ENCODE data around the gene PAK4.

Gene PAK4

DNA sequence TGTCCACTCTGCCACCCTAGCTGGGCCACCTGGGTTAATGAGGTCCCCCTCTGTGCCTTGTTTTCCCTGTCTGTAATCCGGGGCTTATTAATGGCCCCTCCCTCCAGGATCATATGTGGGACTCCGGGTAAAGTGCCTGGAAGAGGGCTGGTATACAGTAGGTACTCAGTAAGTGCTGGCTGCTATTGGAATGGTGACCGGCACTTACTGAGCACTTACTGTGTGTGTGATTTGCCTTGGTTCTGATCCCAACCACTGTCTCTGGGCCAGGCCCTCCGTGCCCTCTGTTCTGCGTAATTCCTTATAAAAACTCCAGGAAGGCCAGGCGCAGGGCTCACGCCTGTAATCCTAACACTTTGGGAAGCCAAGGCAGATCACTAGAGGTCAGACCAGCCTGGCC is 40.3 kb downstream of the PAK4 start:
- DNase-seq (ENCODE audit: low spot score), result no peak

DNA sequence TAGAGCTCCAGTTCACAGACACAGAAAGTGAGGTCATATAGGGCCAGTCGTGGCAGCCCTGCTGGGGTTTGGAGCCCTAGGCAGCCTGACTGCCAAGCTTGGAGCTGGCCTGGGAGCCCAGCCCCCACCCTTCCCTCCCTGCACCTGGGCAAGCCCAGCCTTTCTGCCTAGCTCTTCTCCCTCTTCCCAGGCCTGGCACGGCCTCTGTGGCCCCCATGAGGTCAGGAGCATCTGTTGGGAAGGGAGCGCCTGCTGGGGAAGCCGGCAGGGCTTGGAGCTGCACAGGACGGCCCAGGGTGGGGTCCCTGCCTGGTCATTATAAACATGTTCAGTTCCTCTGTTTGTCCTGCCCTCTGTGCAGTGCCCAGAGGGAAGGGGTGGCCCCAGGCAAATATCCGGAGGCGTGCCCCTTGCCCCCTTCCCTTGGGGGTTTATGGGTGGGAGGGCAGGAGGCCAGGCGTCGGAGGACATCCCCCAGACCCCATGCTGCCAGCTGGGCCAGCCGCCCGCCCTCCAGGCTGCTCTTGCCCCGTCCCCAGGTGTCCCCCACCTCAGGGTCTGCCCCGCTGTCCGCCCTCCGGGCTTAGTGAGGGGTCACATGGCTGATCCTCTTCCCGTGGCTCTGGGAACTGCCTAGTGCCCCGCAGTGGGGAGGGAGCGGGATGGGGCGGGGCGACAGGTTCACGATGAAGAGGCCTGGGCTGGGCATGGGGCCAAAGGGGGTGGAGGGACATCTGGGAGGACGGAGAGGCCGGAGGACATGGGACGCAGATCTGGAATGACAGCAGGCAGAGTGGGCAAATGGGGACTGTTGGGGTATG is 41.2 kb downstream of the PAK4 start:
- DNase-seq (ENCODE audit: low spot score), result no peak

GRCh38 chr19:39167461-39168257 is 42.1 kb downstream of the PAK4 start:
- DNase-seq (ENCODE audit: low spot score), result no peak

DNA sequence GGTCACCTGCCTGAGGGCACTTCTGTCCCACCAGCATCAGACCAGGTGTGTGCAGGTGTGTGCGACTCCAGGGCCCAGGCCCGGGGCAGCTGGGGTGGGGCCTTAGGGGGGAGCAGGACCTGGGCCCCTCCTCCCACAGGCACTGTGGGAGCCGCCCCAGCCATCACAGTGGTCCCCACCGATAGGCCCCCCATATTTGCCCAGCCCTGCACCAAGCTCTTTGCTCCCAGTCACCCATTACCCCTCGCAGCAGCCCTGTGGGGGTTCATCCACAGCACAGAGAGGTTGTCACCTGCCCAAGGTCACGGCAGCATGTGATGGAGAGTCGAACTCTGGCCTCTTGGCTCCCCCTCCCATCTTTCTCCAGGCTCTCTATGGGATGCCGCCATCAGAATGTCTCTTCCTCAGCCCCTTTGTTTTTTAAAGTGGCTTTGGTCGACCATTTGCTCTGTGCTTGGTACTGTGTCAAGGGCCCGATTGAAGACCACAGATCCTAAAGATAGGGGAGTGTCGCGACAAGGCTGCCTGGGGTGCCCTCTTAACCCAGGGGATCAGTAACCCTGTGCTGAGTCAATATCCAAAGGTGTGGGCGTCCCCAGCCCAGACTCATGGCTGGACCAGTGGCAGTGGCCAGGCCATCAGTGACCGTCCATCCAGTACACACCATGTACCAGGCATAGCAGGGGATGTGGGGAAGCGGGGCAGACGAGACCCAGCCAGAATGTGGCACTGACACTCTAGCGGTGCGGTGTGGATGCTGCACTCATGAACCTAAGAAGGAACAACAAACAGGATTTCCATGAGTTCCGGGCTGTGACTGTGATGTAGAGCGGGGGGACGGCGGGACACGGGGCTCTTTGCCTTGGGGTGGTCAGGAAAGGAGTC is 42.9 kb downstream of the PAK4 start:
- no peak for DNase-seq (ENCODE audit: low spot score)

- DNase-seq (ENCODE audit: low spot score), result no peak
Measured at GRCh38 chr19:39169143-39169810, 43.7 kb downstream of the PAK4 start.

DNA sequence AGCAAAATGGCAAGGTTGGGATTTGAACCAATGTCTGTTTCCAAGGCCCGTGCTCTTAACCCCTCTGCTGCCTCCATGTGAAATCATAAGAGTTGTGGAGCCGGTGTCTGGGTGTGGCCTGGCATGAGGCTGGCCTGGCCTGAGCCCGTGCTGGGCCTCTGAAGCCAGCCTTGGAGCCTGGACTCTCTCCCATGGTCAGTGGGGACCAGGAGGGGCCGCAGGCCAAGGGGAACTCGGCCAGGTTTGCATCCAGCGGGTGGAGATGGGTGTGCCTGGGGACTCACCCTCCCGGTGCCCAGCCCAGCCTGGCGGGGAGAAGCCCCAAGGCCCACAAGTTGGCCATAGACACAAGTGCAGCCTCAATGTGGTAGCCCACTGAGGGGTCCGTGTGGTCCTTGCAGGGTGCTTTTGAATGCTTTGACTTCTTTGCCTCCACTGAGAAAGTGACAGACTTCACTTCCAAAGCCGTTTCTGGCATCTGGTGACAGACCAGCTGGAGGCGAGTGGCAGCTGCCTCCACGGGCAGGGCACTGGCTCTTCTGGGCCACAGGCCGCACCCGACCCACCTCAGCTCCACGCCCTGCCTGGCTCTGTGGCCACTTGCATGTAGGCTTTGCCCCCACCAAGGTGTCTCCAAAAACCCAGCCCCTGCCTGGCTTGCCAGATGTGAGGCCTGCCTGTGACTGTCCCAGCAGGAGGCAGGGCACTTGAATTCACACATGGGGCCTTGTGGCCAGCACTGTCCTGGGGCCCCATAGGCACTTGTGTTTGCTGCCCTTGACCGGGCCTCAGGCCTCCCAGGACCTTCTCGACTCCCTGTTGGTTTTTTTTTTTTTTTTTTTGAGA is 45.0 kb downstream of the PAK4 start:
- DNase-seq (ENCODE audit: low spot score), result no peak

GRCh38 chr19:39171479-39172465 is 46.2 kb downstream of the PAK4 start:
- no peak for DNase-seq (ENCODE audit: low spot score)

- DNase-seq (ENCODE audit: low spot score), result no peak
Measured at GRCh38 chr19:39172700-39173501, 47.3 kb downstream of the PAK4 start.

- no peak for DNase-seq (ENCODE audit: low spot score)
Measured at GRCh38 chr19:39173502-39173991, 48.0 kb downstream of the PAK4 start.

DNA sequence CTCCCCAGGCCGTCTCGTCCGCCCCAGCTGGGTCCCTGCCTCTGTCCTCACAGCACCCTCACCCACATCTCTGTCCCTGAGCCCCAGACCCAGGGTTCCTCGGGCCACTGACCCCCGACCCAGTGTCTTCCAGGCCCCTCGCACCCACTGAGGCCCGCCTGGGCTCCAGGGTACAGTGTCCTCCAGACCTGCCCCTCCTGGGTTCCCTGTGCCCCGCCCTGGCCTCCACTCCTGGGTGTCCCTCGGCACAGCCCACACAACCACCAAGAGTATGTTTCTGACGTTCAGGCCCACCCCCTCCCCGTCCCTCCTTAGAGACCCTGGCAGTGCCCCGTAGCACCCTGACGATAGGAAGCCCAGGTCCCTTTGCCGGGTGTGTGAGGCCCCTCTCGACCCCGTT is 48.6 kb downstream of the PAK4 start:
- DNase-seq (ENCODE audit: low spot score), result no peak

DNA sequence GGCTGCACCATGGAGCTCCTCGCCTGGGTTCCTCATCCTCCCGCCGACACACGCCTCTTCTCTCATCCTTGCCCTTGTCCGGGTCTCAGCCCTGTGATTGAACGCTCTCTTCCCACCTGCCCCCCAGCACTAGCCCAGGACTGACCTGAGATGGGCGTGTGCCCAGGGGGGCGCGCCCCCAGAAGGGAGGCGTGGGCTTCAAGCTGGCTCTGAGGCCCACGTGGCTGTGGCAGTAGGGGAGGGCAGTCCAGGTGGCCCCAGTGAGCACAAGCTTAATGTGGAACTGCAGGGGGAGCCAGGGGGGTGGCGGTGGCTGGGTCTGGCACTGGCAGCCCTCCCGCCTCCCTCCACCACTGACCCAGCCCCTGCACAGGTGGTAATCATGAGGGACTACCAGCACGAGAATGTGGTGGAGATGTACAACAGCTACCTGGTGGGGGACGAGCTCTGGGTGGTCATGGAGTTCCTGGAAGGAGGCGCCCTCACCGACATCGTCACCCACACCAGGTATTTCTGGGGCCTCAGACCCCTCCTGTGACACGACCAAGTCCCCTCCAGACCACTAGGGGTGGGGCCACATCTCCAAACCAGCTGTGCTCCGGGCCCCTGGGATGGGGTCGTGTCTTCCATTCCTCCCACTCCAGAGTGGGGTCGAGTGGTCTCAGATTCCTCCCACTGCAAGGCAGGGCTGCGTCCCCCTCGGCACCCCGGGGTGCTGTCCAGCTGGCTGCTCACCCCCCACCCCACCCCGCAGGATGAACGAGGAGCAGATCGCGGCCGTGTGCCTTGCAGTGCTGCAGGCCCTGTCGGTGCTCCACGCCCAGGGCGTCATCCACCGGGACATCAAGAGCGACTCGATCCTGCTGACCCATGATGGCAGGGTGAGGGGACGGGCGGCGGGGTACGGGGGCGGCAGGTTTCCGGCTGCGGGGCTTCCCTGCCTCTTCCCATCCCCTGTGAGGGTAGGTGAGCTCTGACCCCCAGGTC is 49.3 kb downstream of the PAK4 start:
- DNase-seq (ENCODE audit: low spot score), result no peak

GRCh38 chr19:39175564-39175963 is 50.0 kb downstream of the PAK4 start:
- no peak for DNase-seq (ENCODE audit: low spot score)

GRCh38 chr19:39177110-39177699 is 51.6 kb downstream of the PAK4 start:
- no peak for DNase-seq (ENCODE audit: low spot score)

DNA sequence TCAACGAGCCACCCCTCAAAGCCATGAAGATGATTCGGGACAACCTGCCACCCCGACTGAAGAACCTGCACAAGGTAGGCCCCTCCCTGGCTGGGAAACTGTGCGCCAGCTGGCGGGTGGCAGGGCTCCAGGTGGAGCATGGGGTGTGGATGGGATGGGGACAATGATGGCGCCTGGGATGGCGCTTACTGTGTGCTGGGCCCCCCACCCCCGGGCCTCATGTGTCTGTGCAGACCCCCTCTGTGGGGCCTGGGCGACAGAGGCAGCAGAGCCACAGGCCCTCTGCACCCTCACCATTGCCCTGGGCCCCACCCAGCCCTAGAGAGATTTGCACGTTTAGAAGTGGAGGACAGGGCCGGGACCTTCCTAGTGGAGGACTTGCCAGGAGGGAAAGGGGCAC is 52.1 kb downstream of the PAK4 start:
- no peak for DNase-seq (ENCODE audit: low spot score)

DNA sequence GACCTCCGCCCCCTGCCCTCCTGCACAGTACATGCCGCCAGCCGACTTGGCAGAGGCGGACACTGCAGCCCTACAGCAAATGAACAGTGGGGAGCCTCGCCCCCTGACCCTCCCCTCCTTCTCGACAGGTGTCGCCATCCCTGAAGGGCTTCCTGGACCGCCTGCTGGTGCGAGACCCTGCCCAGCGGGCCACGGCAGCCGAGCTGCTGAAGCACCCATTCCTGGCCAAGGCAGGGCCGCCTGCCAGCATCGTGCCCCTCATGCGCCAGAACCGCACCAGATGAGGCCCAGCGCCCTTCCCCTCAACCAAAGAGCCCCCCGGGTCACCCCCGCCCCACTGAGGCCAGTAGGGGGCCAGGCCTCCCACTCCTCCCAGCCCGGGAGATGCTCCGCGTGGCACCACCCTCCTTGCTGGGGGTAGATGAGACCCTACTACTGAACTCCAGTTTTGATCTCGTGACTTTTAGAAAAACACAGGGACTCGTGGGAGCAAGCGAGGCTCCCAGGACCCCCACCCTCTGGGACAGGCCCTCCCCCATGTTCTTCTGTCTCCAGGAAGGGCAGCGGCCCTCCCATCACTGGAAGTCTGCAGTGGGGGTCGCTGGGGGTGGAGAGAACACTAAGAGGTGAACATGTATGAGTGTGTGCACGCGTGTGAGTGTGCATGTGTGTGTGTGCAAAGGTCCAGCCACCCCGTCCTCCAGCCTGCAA is 52.9 kb downstream of the PAK4 start:
- DNase-seq (ENCODE audit: low spot score), result no peak

DNA sequence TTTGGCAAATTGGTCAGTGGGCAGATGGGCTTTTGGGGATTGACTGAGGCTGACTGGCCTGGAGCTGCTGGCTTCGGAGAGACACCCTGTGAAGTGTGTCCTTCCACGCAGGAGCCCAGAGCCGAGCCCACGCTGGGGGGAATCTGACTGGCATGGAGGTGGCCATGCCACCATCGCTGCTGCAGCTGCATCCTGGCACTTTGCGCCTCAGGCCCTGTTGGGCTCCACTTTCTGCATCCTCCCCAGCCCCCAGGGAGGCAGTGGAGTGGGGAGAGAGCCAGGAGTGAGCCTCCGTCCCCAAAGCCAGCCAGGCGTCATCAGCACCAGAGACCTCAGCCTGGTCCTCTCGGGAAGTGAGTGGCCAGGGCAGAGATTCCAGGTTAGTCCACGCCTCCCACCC is 54.2 kb downstream of the PAK4 start:
- DNase-seq (ENCODE audit: low spot score), result no peak

All from SW480 (cell line).